ENCODE results near the gene C1orf198.
"Not testable (repeated sequence)": the region's sequence is repeated elsewhere in the genome, so short reads cannot be mapped to it uniquely, and the experiment has no call there.

C1orf198 gene

GRCh38 chr1:230849451-230850224, 18.7 kb downstream of the C1orf198 start:
- Histone ChIP-seq H3K27me3 (ENCODE audit: control insufficient read depth, insufficient read depth, low read length) (no peaks in the 10 kb centered on the region), H3K9ac (ENCODE audit: low read length) (no peak overlapping the region), H3K9me3 (ENCODE audit: control insufficient read depth, insufficient read depth, low read depth, low read length) (peaks cover 7% of the 10 kb centered on the region; the same call in 1 of the 2 replicates), H3K4me3 (ENCODE audit: low read depth, low read length) (no peak overlapping the region), H3K4me1 (ENCODE audit: control insufficient read depth, insufficient read depth, low read length) (peaks cover 26% of the 10 kb centered on the region), H3K36me3 (ENCODE audit: control insufficient read depth, insufficient read depth, low read length) (peaks cover 22% of the 10 kb centered on the region), H3K27ac (ENCODE audit: low read depth, low read length) (no peak overlapping the region)

- Histone ChIP-seq H3K4me1 (ENCODE audit: control insufficient read depth, insufficient read depth, low read length) (peaks cover 26% of the 10 kb centered on the region), H3K9ac (ENCODE audit: low read length) (no peak overlapping the region), H3K27ac (ENCODE audit: low read depth, low read length) (no peak overlapping the region), H3K27me3 (ENCODE audit: control insufficient read depth, insufficient read depth, low read length) (no peaks in the 10 kb centered on the region), H3K4me3 (ENCODE audit: low read depth, low read length) (no peak overlapping the region), H3K9me3 (ENCODE audit: control insufficient read depth, insufficient read depth, low read depth, low read length) (peaks cover 6% of the 10 kb centered on the region; the same call in 1 of the 2 replicates), H3K36me3 (ENCODE audit: control insufficient read depth, insufficient read depth, low read length) (peaks cover 20% of the 10 kb centered on the region)
These were observed 20.1 kb downstream of the C1orf198 start for GRCh38 chr1:230848235-230848634.

- H3K9me3 ChIP-seq (ENCODE audit: control insufficient read depth, insufficient read depth, low read depth, low read length); H3K4me1 ChIP-seq (ENCODE audit: control insufficient read depth, insufficient read depth, low read length); H3K4me3 ChIP-seq (ENCODE audit: low read depth, low read length); H3K9ac ChIP-seq (ENCODE audit: low read length); H3K27me3 ChIP-seq (ENCODE audit: control insufficient read depth, insufficient read depth, low read length); H3K27ac ChIP-seq (ENCODE audit: low read depth, low read length): not testable (repeated sequence)
- H3K36me3 ChIP-seq (ENCODE audit: control insufficient read depth, insufficient read depth, low read length): peaks cover 35% of the 10 kb centered on the region
These were observed 23.1 kb downstream of the C1orf198 start for GRCh38 chr1:230845184-230845583.

GRCh38 chr1:230844561-230844960, 23.8 kb downstream of the C1orf198 start:
- Histone ChIP-seq H3K9me3 (ENCODE audit: control insufficient read depth, insufficient read depth, low read depth, low read length) (no peaks in the 10 kb centered on the region), H3K27ac (ENCODE audit: low read depth, low read length) (no peak overlapping the region), H3K36me3 (ENCODE audit: control insufficient read depth, insufficient read depth, low read length) (peaks cover 35% of the 10 kb centered on the region), H3K9ac (ENCODE audit: low read length) (no peak overlapping the region), H3K4me1 (ENCODE audit: control insufficient read depth, insufficient read depth, low read length) (peaks cover 1% of the 10 kb centered on the region; the same call in 1 of the 2 replicates), H3K4me3 (ENCODE audit: low read depth, low read length) (no peak overlapping the region), H3K27me3 (ENCODE audit: control insufficient read depth, insufficient read depth, low read length) (no peaks in the 10 kb centered on the region)

- Histone ChIP-seq H3K9me3 (ENCODE audit: control insufficient read depth, insufficient read depth, low read depth, low read length) (no peaks in the 10 kb centered on the region), H3K27me3 (ENCODE audit: control insufficient read depth, insufficient read depth, low read length) (no peaks in the 10 kb centered on the region), H3K36me3 (ENCODE audit: control insufficient read depth, insufficient read depth, low read length) (peaks cover 41% of the 10 kb centered on the region), H3K4me3 (ENCODE audit: low read depth, low read length) (no peak overlapping the region), H3K4me1 (ENCODE audit: control insufficient read depth, insufficient read depth, low read length) (no peaks in the 10 kb centered on the region), H3K9ac (ENCODE audit: low read length) (no peak overlapping the region), H3K27ac (ENCODE audit: low read depth, low read length) (no peak overlapping the region)
These were observed 24.6 kb downstream of the C1orf198 start for GRCh38 chr1:230843503-230844309.

- no peaks in the 10 kb centered on the region for H3K4me1 ChIP-seq (ENCODE audit: control insufficient read depth, insufficient read depth, low read length)
- no peak overlapping the region for H3K4me3 ChIP-seq (ENCODE audit: low read depth, low read length)
- H3K27me3 ChIP-seq (ENCODE audit: control insufficient read depth, insufficient read depth, low read length): no peaks in the 10 kb centered on the region
- H3K27ac ChIP-seq (ENCODE audit: low read depth, low read length): no peak overlapping the region
- H3K9me3 ChIP-seq (ENCODE audit: control insufficient read depth, insufficient read depth, low read depth, low read length): no peaks in the 10 kb centered on the region
- no peak overlapping the region for H3K9ac ChIP-seq (ENCODE audit: low read length)
- peaks cover 44% of the 10 kb centered on the region for H3K36me3 ChIP-seq (ENCODE audit: control insufficient read depth, insufficient read depth, low read length)
These were observed 25.5 kb downstream of the C1orf198 start for GRCh38 chr1:230842801-230843200.

- Histone ChIP-seq H3K4me1 (ENCODE audit: control insufficient read depth, insufficient read depth, low read length) (no peaks in the 10 kb centered on the region), H3K9me3 (ENCODE audit: control insufficient read depth, insufficient read depth, low read depth, low read length) (no peaks in the 10 kb centered on the region), H3K27ac (ENCODE audit: low read depth, low read length) (no peak overlapping the region), H3K36me3 (ENCODE audit: control insufficient read depth, insufficient read depth, low read length) (peaks cover 42% of the 10 kb centered on the region), H3K27me3 (ENCODE audit: control insufficient read depth, insufficient read depth, low read length) (no peaks in the 10 kb centered on the region), H3K4me3 (ENCODE audit: low read depth, low read length) (no peak overlapping the region), H3K9ac (ENCODE audit: low read length) (no peak overlapping the region)
These were observed 29.1 kb downstream of the C1orf198 start for GRCh38 chr1:230839173-230839572.

GRCh38 chr1:230836793-230837192, 31.5 kb downstream of the C1orf198 start:
- no peaks in the 10 kb centered on the region for H3K9me3 ChIP-seq (ENCODE audit: control insufficient read depth, insufficient read depth, low read depth, low read length)
- H3K4me3 ChIP-seq (ENCODE audit: low read depth, low read length): no peak overlapping the region
- no peak overlapping the region for H3K9ac ChIP-seq (ENCODE audit: low read length)
- H3K27ac ChIP-seq (ENCODE audit: low read depth, low read length): no peak overlapping the region
- no peaks in the 10 kb centered on the region for H3K27me3 ChIP-seq (ENCODE audit: control insufficient read depth, insufficient read depth, low read length)
- peaks cover 23% of the 10 kb centered on the region for H3K36me3 ChIP-seq (ENCODE audit: control insufficient read depth, insufficient read depth, low read length)
- H3K4me1 ChIP-seq (ENCODE audit: control insufficient read depth, insufficient read depth, low read length): no peaks in the 10 kb centered on the region

GRCh38 chr1:230836347-230836746, 32.0 kb downstream of the C1orf198 start:
- H3K4me3 ChIP-seq (ENCODE audit: low read depth, low read length): no peak overlapping the region
- no peak overlapping the region for H3K27ac ChIP-seq (ENCODE audit: low read depth, low read length)
- no peaks in the 10 kb centered on the region for H3K4me1 ChIP-seq (ENCODE audit: control insufficient read depth, insufficient read depth, low read length)
- no peak overlapping the region for H3K9ac ChIP-seq (ENCODE audit: low read length)
- H3K27me3 ChIP-seq (ENCODE audit: control insufficient read depth, insufficient read depth, low read length): no peaks in the 10 kb centered on the region
- H3K36me3 ChIP-seq (ENCODE audit: control insufficient read depth, insufficient read depth, low read length): peaks cover 19% of the 10 kb centered on the region
- no peaks in the 10 kb centered on the region for H3K9me3 ChIP-seq (ENCODE audit: control insufficient read depth, insufficient read depth, low read depth, low read length)

GRCh38 chr1:230834292-230834691, 34.0 kb downstream of the C1orf198 start:
- no peaks in the 10 kb centered on the region for H3K9me3 ChIP-seq (ENCODE audit: control insufficient read depth, insufficient read depth, low read depth, low read length)
- no peak overlapping the region for H3K27ac ChIP-seq (ENCODE audit: low read depth, low read length)
- H3K4me1 ChIP-seq (ENCODE audit: control insufficient read depth, insufficient read depth, low read length): no peaks in the 10 kb centered on the region
- H3K36me3 ChIP-seq (ENCODE audit: control insufficient read depth, insufficient read depth, low read length): peaks cover 9% of the 10 kb centered on the region
- no peak overlapping the region for H3K9ac ChIP-seq (ENCODE audit: low read length)
- H3K4me3 ChIP-seq (ENCODE audit: low read depth, low read length): no peak overlapping the region
- H3K27me3 ChIP-seq (ENCODE audit: control insufficient read depth, insufficient read depth, low read length): no peaks in the 10 kb centered on the region

- H3K27me3 ChIP-seq (ENCODE audit: control insufficient read depth, insufficient read depth, low read length): no peaks in the 10 kb centered on the region
- no peaks in the 10 kb centered on the region for H3K9me3 ChIP-seq (ENCODE audit: control insufficient read depth, insufficient read depth, low read depth, low read length)
- peaks cover 1% of the 10 kb centered on the region for H3K36me3 ChIP-seq (ENCODE audit: control insufficient read depth, insufficient read depth, low read length)
- H3K4me3 ChIP-seq (ENCODE audit: low read depth, low read length): no peak overlapping the region
- H3K27ac ChIP-seq (ENCODE audit: low read depth, low read length): no peak overlapping the region
- H3K9ac ChIP-seq (ENCODE audit: low read length): no peak overlapping the region
- no peaks in the 10 kb centered on the region for H3K4me1 ChIP-seq (ENCODE audit: control insufficient read depth, insufficient read depth, low read length)
These were observed 34.8 kb downstream of the C1orf198 start for GRCh38 chr1:230833511-230833910.

Measured in HUES6 (cell line).